Mucosa of descending colon (tissue), 3 donors: ENCODE data around the gene TIAM2. TPM values are rescaled to one million over a fixed set of nuclear protein-coding genes. Genes with fewer than 3 reads are reported as not detected.

ENCODE experiments used
- ATAC-seq: fragments of 200-7000 bp; cut with Tn5 transposase; one replicate; pipeline ENCODE4 v1.9.1; 2020; ENCODE audit warnings: mild to moderate bottlenecking, moderate library complexity
- DNase-seq, 3 donors: peaks; one replicate each; pipeline ENCODE4 v3.0.0-alpha.2; 2020
- H3K36me3 ChIP-seq: fragments of 200-600 bp; one replicate; pipeline ENCODE4 v1.8.0; 2021; ENCODE audit warnings: low read depth, mild to moderate bottlenecking
- H3K4me1 ChIP-seq: fragments of 200-600 bp; one replicate; pipeline ENCODE4 v1.8.0; 2021; ENCODE audit warnings: low read depth, mild to moderate bottlenecking
- H3K4me3 ChIP-seq: fragments of 200-600 bp; one replicate; pipeline ENCODE4 v1.8.0; 2021; ENCODE audit warnings: mild to moderate bottlenecking
- H3K9me3 ChIP-seq: fragments of 200-600 bp; one replicate; pipeline ENCODE4 v1.8.0; 2021; ENCODE audit warnings: mild to moderate bottlenecking
- CTCF ChIP-seq: fragments of 200-600 bp; IDR thresholded peaks from one replicate; pipeline ENCODE4 v1.8.0; 2022; ENCODE audit warnings: antibody characterized with exemption, mild to moderate bottlenecking
- intact Hi-C, 2 donors: fragments of 100-400 bp; cut with DNase I in 1 of 2; cut with micrococcal nuclease in 1 of 2; formaldehyde crosslinking; loops; one replicate each; pipeline versions ENCODE4 v1.11.0 to v1.11.1; 2022; cut with DNase I, micrococcal nuclease
- total RNA-seq, 3 donors: library from RNA; stranded (reverse); fragmentation: NEBNext Ultra II Directional in 2 of 3; extraction: Animal tissue kit (Norgen Biotek cat#: 25700) in 2 of 3; gene quantifications; one replicate each; pipeline versions ENCODE4 v1.2.1 to v1.2.4, GENCODE V29; 2021 to 2023
- donor health status: DM: no; HTN: no; CAD: no; lungs with moderate emphysema.
- donor health status: DM: no; HTN: no; CAD: no.
- donor health status: DM: no; HTN: yes; CAD: no.

The TIAM2 gene
- total RNA-seq, 3 donors from 2014 or later, result 4.2 to 12.2 (median 9.8) TPM

- H3K9me3 ChIP-seq, result no peaks in the 10 kb centered on the region
- no peaks in the 10 kb centered on the region for H3K36me3 ChIP-seq
- TF ChIP-seq CTCF, result no peak
- DNase-seq (no peak), ATAC-seq (no peak)
- H3K4me3 ChIP-seq, result no peak overlapping the region
- intact Hi-C loops, result no loop called here
- peaks cover 7% of the 10 kb centered on the region for H3K4me1 ChIP-seq
These were observed 156.0 kb downstream of the TIAM2 start for GRCh38 chr6:155150967-155151671.

GRCh38 chr6:155152211-155153076 is 157.3 kb downstream of the TIAM2 start:
- Histone ChIP-seq H3K9me3 (no peaks in the 10 kb centered on the region), H3K4me3 (no peak overlapping the region), H3K4me1 (peaks cover 7% of the 10 kb centered on the region), H3K36me3 (no peaks in the 10 kb centered on the region)
- intact Hi-C loops, result no loop called here
- no peak for ATAC-seq
- TF ChIP-seq CTCF, result no peak
- DNase-seq, result no peak

GRCh38 chr6:155154158-155154830 is 159.2 kb downstream of the TIAM2 start:
- no peaks in the 10 kb centered on the region for H3K36me3 ChIP-seq
- ATAC-seq (peak; percentile 62), DNase-seq (no peak)

GRCh38 chr6:155155787-155156447 is 160.8 kb downstream of the TIAM2 start:
- no peak for TF ChIP-seq CTCF
- Histone ChIP-seq H3K36me3 (no peaks in the 10 kb centered on the region), H3K4me3 (no peak overlapping the region), H3K9me3 (no peaks in the 10 kb centered on the region), H3K4me1 (peaks cover 7% of the 10 kb centered on the region)
- intact Hi-C loops, result no loop called here
- ATAC-seq (no peak), DNase-seq (no peak)

More at GRCh38 chr6:155154158-155154830, 159.2 kb downstream of the TIAM2 start:
- H3K9me3 ChIP-seq, result no peaks in the 10 kb centered on the region
- H3K4me3 ChIP-seq, result no peak overlapping the region
- H3K4me1 ChIP-seq, result peaks cover 7% of the 10 kb centered on the region
- TF ChIP-seq CTCF, result no peak
- intact Hi-C loops, result no loop called here

- Histone ChIP-seq H3K4me3 (no peak overlapping the region), H3K9me3 (no peaks in the 10 kb centered on the region), H3K4me1 (peaks cover 7% of the 10 kb centered on the region), H3K36me3 (no peaks in the 10 kb centered on the region)
- ATAC-seq, result no peak
- intact Hi-C loops, result no loop called here
- DNase-seq, result no peak
- TF ChIP-seq CTCF, result no peak
These were observed 162.0 kb downstream of the TIAM2 start for GRCh38 chr6:155157101-155157500.
